HL-60 (cell line): ENCODE data around the gene EFNA3.

Source experiments
- GABPA ChIP-seq: IDR thresholded peaks from 2 replicates; pipeline ENCODE4 v1.6.1; 2012; ENCODE audit warnings: low read depth
- POLR2AphosphoS5 ChIP-seq: IDR thresholded peaks from 2 replicates; pipeline ENCODE4 v1.6.1; 2012; ENCODE audit warnings: low read depth
- TF ChIP-seq, protein P1 (sequence below): IDR thresholded peaks from one replicate; pipeline ENCODE4 v1.5.1; 2011; ENCODE audit warnings: low read length, control low read depth, inconsistent platforms; ENCODE audit not compliant: insufficient read depth

DNA sequence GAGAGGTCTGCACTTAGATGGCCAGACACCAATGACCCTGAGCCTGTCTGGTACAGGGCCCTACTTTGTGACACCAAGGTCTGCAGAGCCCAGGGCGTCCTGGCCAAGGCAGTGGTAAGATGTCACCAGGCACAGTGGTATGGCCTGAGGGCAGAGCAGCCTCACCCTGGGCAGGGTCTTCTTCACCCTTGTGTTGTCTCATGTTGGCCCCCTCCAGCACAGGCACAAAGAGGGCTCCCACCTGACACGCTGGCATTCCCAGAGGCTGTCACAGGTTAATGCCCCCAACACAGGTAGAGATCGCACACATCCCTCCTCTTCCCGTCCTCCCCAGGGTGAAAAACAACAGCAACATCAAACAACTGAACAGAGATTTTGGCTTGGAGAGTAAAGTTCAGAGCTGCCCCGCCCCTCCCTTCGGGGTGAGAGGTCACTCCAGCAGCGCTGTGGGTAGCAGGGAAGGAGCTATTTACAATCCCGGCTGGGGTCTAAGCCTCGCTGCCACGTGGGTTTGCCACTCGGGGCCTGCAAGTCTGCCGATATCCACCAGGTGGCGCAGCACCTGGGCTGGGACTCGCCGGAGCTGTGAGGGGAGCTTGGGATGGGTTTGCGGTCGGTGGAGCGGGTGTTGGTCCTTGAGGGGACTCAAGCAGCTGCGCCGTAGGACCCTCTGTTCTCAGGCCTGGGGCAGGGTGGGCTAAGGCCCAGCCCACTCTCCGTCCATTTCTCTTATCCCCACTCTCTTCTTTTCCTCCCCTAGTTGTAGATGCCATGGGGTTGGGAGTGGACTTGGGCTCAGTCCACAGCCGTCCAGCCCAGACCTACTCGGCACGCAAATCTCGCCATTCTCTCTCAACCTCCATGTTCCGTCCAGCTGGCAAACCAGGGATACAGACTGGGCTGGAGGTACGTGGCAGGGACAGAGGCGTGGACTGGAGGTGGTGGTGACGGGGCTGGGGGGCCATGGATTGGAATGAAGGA, 12.7 kb downstream of the EFNA3 start:
- TF ChIP-seq, protein P1, sequence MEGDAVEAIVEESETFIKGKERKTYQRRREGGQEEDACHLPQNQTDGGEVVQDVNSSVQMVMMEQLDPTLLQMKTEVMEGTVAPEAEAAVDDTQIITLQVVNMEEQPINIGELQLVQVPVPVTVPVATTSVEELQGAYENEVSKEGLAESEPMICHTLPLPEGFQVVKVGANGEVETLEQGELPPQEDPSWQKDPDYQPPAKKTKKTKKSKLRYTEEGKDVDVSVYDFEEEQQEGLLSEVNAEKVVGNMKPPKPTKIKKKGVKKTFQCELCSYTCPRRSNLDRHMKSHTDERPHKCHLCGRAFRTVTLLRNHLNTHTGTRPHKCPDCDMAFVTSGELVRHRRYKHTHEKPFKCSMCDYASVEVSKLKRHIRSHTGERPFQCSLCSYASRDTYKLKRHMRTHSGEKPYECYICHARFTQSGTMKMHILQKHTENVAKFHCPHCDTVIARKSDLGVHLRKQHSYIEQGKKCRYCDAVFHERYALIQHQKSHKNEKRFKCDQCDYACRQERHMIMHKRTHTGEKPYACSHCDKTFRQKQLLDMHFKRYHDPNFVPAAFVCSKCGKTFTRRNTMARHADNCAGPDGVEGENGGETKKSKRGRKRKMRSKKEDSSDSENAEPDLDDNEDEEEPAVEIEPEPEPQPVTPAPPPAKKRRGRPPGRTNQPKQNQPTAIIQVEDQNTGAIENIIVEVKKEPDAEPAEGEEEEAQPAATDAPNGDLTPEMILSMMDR, result peak; percentile 94
- TF ChIP-seq GABPA (no peak), POLR2AphosphoS5 (no peak)
